Panc1 (cell line): Measurements from ENCODE around the gene DEXI. TPM values are rescaled to one million over a fixed set of nuclear protein-coding genes. Genes with fewer than 3 reads are reported as not detected.
A peak's percentile ranks its signal among the peaks of the same experiment; 100 is the strongest.

Experiments
- ATAC-seq: fragments of 200-7000 bp; cut with Tn5 transposase; 2 replicates; pipeline ENCODE4 v1.9.1; 2020; ENCODE audit warnings: mild to moderate bottlenecking, moderate library complexity
- Bru-seq: library from RNA; stranded (reverse); fragments of 400-500 nt; gene quantifications from one replicate; lab custom pipeline; 2021; lab: Mats Ljungman, UMichigan
- BruChase-seq, 2 experiments: library from RNA; stranded (reverse); fragments of 400-500 nt; gene quantifications; one replicate each; lab custom pipeline; 2021; lab: Mats Ljungman, UMichigan
- BruUV-seq: library from RNA; stranded (reverse); fragments of 400-500 nt; replicated peaks from 2 replicates; lab custom pipeline; 2021; lab: Mats Ljungman, UMichigan
- CTCF ChIA-PET: fragments of 300-600 bp; sonication (Branson Sonifier 250); formaldehyde crosslinking; loops from one replicate; lab custom pipeline; 2022; ENCODE audit warnings: antibody characterized with exemption; lab: Charles Lee
- POLR2A ChIA-PET: fragments of 300-600 bp; sonication (Branson Sonifier 250); formaldehyde crosslinking; loops from one replicate; lab custom pipeline; 2022; ENCODE audit warnings: antibody characterized with exemption; lab: Charles Lee
- DNase-seq: peaks from one replicate; pipeline ENCODE4 v3.0.0-alpha.2; 2010; ENCODE audit warnings: low read depth, low spot score
- H3K27ac ChIP-seq: 2 replicates; pipeline ENCODE4 v1.5.1; 2011; ENCODE audit warnings: mild to moderate bottlenecking, low read length, inconsistent platforms
- H3K27me3 ChIP-seq: fragments of 200-500 bp; sonication (Bioruptor generic); 2 replicates; pipeline ENCODE4 v1.6.0; 2014; ENCODE audit warnings: low read length, inconsistent platforms; ENCODE audit not compliant: control insufficient read depth, insufficient read depth
- H3K36me3 ChIP-seq: fragments of 200-500 bp; sonication (Bioruptor generic); 2 replicates; pipeline ENCODE4 v1.5.1; 2014; ENCODE audit warnings: inconsistent platforms, mild to moderate bottlenecking, low read length, moderate library complexity; ENCODE audit not compliant: control insufficient read depth, insufficient read depth
- H3K4me1 ChIP-seq: 2 replicates; pipeline ENCODE4 v1.5.1; 2011; ENCODE audit warnings: inconsistent platforms, mild to moderate bottlenecking, low read length, moderate library complexity; ENCODE audit not compliant: control insufficient read depth, insufficient read depth
- H3K4me3 ChIP-seq, 2 experiments: 2 replicates each; pipeline ENCODE4 v1.5.1; 2011 to 2012; ENCODE audit warnings: low read depth in 2 of 2, low read length in 2 of 2, mild to moderate bottlenecking in 2 of 2, inconsistent platforms in 1 of 2, moderate library complexity in 1 of 2
- H3K9me3 ChIP-seq: fragments of 200-500 bp; sonication (Bioruptor generic); 2 replicates; pipeline ENCODE4 v1.5.1; 2014; ENCODE audit warnings: low read depth, mild to moderate bottlenecking, inconsistent platforms, low read length, moderate library complexity; ENCODE audit not compliant: control insufficient read depth, insufficient read depth
- CTCF ChIP-seq: fragments of 450-650 bp; IDR thresholded peaks from 2 replicates; pipeline ENCODE4 v1.5.1; 2017; ENCODE audit warnings: mild to moderate bottlenecking
- POLR2AphosphoS5 ChIP-seq: IDR thresholded peaks from 2 replicates; pipeline ENCODE4 v1.6.1; 2012; ENCODE audit warnings: mild to moderate bottlenecking, low read depth, low read length, moderate library complexity
- SIN3A ChIP-seq: IDR thresholded peaks from 2 replicates; pipeline ENCODE4 v1.6.1; 2012; ENCODE audit warnings: low read depth, mild to moderate bottlenecking, low read length, moderate library complexity, borderline replicate concordance; ENCODE audit not compliant: insufficient read depth
- TCF7L2 ChIP-seq: IDR thresholded peaks from 2 replicates; pipeline ENCODE4 v1.6.1; 2011; ENCODE audit warnings: mild to moderate bottlenecking, low read depth, low read length, inconsistent platforms
- in situ Hi-C: cut with HindIII; loops from 2 replicates; pipeline ENCODE4 v1.10.0; 2016; ENCODE audit warnings: low sequenced_read_pairs, low pct_unique_long_range_greater_than_20kb
- intact Hi-C: fragments of 100-400 bp; cut with micrococcal nuclease; formaldehyde crosslinking; loops from one replicate; pipeline ENCODE4 v1.10.0; 2022; ENCODE audit not compliant: unreplicated experiment
- long read RNA-seq: library from polyadenylated mRNA; unstranded; transcript quantifications from one replicate; pipeline ENCODE4 v2.0.0, GENCODE V29; 2021; ENCODE audit not compliant: unreplicated experiment
- polyA plus RNA-seq: library from polyadenylated mRNA; unstranded; fragments of >200 nt; gene quantifications from one replicate; pipeline ENCODE4 v1.2.1, GENCODE V29; 2012; ENCODE audit warnings: missing spikeins; ENCODE audit not compliant: insufficient read length
- total RNA-seq: library from RNA; stranded (reverse); gene quantifications from one replicate; pipeline ENCODE4 v1.2.1, GENCODE V29; 2021; ENCODE audit not compliant: unreplicated experiment
- TF ChIP-seq, protein P1 (sequence below), 2 experiments: IDR thresholded peaks; 2 replicates each; pipeline ENCODE4 v1.6.1; 2011 to 2012; ENCODE audit warnings: low read depth in 2 of 2, control low read depth in 1 of 2, low read length in 1 of 2, mild to moderate bottlenecking in 1 of 2, moderate library complexity in 1 of 2; ENCODE audit not compliant: insufficient read depth in 1 of 2

Gene DEXI
- total RNA-seq: 32.2 TPM
- 46.0 TPM for polyA plus RNA-seq
- percentile 60 among the genes with signal in this experiment for Bru-seq, nascent RNA
- BruChase-seq, experiment 1, labeled RNA remaining after a 2-hour chase: percentile 63 among the genes with signal in this experiment
- BruChase-seq, experiment 2, labeled RNA remaining after a 6-hour chase: percentile 66 among the genes with signal in this experiment
- long read RNA-seq, full-length matches to known transcripts: 40 of 53 reads
- long read RNA-seq, partial matches to known transcripts: 0 of 53 reads
- long read RNA-seq, other reads (novel, unspliced or antisense): 13 of 53 reads

GRCh38 chr16:10942352-10943063 is at the start of gene DEXI:
TSS of gene DEXI (minus strand) at chr16:10942468. CDS start at chr16:10942005, 463 bp downstream.
- Histone ChIP-seq H3K27ac (peak within 1 kb of the TSS; percentile 95), H3K4me3 (peak within 1 kb of the TSS; percentile 70 to 71), H3K9me3 (no peaks in the 10 kb centered on the region), H3K36me3 (no peaks in the 10 kb centered on the region; the same call in 1 of the 2 replicates), H3K27me3 (no peaks in the 10 kb centered on the region), H3K4me1 (peaks cover 45% of the 10 kb centered on the region)
- no TSS peak for BruUV-seq
- POLR2A ChIA-PET: interaction anchor here (0.6 kb wide), 1 partner anchor 10 kb away, joined by 10 read pairs; no protein-coding TSS in a partner anchor
- CTCF ChIA-PET: interaction anchor here (0.6 kb wide), 1 partner anchor 12 kb away, joined by 3 read pairs; no protein-coding TSS in a partner anchor
- TF ChIP-seq TCF7L2: peak; percentile 30; the same call in 1 of the 2 replicates
- peak; percentile 47; the same call in 1 of the 2 replicates for TF ChIP-seq POLR2AphosphoS5
- TF ChIP-seq CTCF: no peak
- TF ChIP-seq, protein P1, sequence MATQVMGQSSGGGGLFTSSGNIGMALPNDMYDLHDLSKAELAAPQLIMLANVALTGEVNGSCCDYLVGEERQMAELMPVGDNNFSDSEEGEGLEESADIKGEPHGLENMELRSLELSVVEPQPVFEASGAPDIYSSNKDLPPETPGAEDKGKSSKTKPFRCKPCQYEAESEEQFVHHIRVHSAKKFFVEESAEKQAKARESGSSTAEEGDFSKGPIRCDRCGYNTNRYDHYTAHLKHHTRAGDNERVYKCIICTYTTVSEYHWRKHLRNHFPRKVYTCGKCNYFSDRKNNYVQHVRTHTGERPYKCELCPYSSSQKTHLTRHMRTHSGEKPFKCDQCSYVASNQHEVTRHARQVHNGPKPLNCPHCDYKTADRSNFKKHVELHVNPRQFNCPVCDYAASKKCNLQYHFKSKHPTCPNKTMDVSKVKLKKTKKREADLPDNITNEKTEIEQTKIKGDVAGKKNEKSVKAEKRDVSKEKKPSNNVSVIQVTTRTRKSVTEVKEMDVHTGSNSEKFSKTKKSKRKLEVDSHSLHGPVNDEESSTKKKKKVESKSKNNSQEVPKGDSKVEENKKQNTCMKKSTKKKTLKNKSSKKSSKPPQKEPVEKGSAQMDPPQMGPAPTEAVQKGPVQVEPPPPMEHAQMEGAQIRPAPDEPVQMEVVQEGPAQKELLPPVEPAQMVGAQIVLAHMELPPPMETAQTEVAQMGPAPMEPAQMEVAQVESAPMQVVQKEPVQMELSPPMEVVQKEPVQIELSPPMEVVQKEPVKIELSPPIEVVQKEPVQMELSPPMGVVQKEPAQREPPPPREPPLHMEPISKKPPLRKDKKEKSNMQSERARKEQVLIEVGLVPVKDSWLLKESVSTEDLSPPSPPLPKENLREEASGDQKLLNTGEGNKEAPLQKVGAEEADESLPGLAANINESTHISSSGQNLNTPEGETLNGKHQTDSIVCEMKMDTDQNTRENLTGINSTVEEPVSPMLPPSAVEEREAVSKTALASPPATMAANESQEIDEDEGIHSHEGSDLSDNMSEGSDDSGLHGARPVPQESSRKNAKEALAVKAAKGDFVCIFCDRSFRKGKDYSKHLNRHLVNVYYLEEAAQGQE (IDR thresholded peaks at IDR 0.05; ENCODE audit: insufficient read depth in 1 of 2, low read depth in 2 of 2, low read length in 1 of 2): no peak
- TF ChIP-seq SIN3A: no peak
- in situ Hi-C loops: no loop called here
- ATAC-seq (peak; percentile 87), DNase-seq (peak; percentile 65)
- intact Hi-C loops: no loop called here

DNA sequence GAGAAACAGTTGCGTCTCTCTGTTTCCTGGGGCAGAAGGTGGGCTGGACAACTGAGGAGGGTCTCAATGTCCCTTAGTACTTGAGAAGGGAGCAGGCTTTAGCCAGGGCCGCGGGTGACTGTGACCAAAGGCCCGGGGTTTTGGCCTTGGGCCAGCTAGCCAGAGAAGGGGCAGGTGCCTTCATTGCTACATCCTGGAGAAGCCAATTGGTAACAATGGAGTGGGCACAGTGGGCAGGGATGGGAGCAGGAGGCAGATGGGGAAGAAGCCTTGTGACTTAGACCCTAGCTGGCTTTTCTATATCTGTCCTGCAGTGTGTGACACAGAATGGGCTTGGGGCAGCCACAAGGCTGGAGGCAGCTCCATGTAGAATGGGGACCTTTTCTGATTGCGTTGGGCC is 48.1 kb upstream of the DEXI start:
- intact Hi-C loops: no loop called here
- H3K4me1 ChIP-seq: peaks cover 14% of the 10 kb centered on the region
- no peak for DNase-seq

More for the DNA sequence above, 48.1 kb upstream of the DEXI start:
- Histone ChIP-seq H3K36me3 (no peaks in the 10 kb centered on the region), H3K27me3 (no peaks in the 10 kb centered on the region), H3K4me3 (no peak overlapping the region), H3K9me3 (no peaks in the 10 kb centered on the region), H3K27ac (0 out of 2 replicates have a peak overlapping the region, but pooled peaks have one; percentile 10)
- in situ Hi-C loops: no loop called here
- no TSS peak for BruUV-seq
- TF ChIP-seq, protein P1 (IDR thresholded peaks at IDR 0.05; ENCODE audit: insufficient read depth in 1 of 2, low read depth in 2 of 2, low read length in 1 of 2): no peak
- no peak for TF ChIP-seq TCF7L2
- no peak for TF ChIP-seq SIN3A
- no peak for TF ChIP-seq POLR2AphosphoS5
- ChIA-PET CTCF (no interaction called here), POLR2A (interaction anchor here (0.6 kb wide), 1 partner anchor 88 kb away, joined by 3 read pairs; no protein-coding TSS in a partner anchor)
- no peak for ATAC-seq
